Activated CD4-positive, alpha-beta T cell treated with anti-CD3 and anti-CD28 coated beads for 48 hours (primary cell): ENCODE data around the gene DYSF.

Experiments used
- DNase-seq: peaks from one replicate; pipeline ENCODE4 v3.0.0-alpha.2; 2020

DYSF gene

DNA sequence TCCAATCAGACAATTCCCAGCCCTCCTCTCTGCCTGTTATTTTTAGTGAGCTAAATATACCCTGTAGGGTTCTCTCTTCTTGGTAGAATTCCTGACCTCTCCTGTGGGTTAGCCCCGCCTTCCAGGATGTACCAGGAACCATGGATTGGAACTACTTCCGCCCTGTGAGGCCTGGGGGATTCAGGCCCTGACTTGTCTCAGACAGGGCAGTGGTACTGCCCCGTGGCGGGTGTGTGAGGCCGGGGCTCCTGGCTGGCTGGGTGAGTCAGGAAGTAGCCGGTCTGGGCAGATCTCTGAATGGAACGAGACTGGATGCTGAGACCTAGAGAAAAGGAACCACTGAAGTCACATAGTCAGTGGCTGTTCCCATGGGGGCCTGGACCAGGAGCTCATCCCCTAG is 50.5 kb downstream of the DYSF start:
- DNase-seq, result no peak

DNA sequence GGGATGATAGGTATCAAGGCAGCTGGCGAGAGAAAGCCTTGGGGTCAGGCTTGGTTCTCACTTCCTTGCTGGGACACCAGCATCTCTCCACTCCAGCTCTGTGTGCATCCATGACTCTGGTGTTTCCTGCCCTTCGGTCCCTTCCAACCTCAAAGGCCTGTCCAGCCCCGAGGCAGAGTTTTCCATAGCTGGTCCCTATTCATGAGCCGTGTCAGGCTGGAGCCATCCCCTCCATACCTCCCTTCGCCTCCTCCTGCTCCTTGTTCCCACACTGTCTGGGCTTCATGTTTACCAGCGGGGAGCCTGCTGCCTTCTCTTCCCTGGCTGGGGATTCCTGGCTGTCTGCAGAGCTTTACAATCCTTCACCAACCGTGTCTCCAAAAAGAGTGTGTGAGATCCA is 51.2 kb downstream of the DYSF start:
- no peak for DNase-seq

- no peak for DNase-seq
Measured at GRCh38 chr2:71505086-71505769, 51.9 kb downstream of the DYSF start.

GRCh38 chr2:71505770-71506140 is 52.4 kb downstream of the DYSF start:
- no peak for DNase-seq

GRCh38 chr2:71506222-71507153 is 53.1 kb downstream of the DYSF start:
- no peak for DNase-seq

- no peak for DNase-seq
Measured at GRCh38 chr2:71507476-71507875, 54.1 kb downstream of the DYSF start.

- DNase-seq, result peak; percentile 83
Measured at GRCh38 chr2:71510196-71510807, 56.9 kb downstream of the DYSF start.

DNA sequence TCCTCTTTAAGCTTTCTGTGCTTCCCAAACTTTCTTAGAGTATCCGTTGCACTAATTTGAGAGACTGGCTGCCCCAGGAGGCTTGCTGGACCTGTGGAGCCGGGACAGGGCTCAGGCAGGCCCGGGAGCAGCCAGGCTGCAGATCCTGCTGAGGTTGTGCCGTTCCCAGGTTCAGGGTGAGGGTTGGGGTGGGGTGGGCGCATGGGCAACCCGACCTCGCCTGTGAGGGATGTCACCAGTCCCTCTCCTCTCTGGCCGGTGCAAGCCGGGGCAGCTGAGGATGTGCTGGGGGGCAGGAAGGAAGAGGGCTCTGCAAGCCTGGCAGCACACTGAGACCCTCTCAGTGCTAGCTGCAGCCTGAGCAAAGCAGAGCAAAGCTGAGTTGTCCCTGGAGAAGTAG is 57.6 kb downstream of the DYSF start:
- no peak for DNase-seq

GRCh38 chr2:71511776-71512175 is 58.4 kb downstream of the DYSF start:
- no peak for DNase-seq

DNA sequence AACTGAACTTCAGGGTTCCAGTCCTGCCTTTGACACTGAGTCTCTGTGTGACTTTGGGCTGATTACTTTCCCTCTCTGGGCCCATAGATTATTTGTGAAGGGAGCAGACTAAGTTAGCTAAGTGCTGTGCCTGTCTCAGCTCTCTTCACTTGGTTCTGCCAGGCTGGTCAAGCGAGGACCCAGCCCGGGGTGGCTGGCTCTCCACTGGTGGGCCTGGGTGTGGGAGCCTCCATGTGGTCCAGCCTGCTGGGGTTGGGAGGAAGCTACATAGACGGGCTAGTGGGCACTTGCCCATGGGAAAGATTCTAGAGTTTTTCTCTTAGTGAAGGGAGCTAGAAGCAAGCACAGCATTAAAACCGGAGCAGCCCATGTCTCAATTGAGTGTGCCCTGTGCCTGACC is 59.0 kb downstream of the DYSF start:
- no peak for DNase-seq

- no peak for DNase-seq
Measured at GRCh38 chr2:71513096-71513495, 59.7 kb downstream of the DYSF start.

DNA sequence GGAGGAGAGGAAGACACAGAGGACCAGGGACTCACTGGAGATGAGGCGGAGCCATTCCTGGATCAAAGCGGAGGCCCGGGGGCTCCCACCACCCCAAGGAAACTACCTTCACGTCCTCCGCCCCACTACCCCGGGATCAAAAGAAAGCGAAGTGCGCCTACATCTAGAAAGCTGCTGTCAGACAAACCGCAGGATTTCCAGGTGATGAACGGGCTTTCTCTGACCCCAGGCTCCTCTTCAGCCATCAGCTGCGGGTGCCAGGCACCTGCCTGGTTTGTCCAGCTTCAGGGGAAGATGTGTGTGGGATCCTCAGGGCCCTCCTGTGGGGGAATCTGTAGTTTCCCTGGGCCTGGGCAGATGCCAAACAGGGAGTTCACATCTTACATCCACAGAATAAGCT is 60.4 kb downstream of the DYSF start:
- DNase-seq, result no peak

GRCh38 chr2:71516253-71516888 is 63.0 kb downstream of the DYSF start:
- no peak for DNase-seq

DNA sequence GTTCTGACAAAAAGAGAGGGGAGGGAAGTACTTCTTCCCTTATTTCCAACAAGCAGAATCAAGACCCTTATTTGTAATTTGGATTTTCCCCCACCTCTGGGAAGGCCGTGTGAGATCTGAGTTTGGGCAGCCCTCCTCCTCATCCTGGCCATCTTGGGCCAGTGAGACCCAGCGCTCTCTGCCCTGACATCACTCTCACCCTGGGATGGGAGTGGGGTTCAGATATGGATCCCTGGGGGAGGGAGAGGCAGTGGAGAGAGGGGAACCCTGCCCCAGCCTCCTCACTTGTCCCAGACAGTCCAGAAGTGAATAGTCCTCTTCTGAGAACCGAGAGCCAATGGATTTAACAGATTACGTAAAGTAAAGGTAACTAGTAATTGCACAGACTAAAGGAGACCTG is 64.5 kb downstream of the DYSF start:
- DNase-seq, result no peak

- DNase-seq, result no peak
Measured at GRCh38 chr2:71521436-71521950, 68.1 kb downstream of the DYSF start.

GRCh38 chr2:71524476-71524875 is 71.1 kb downstream of the DYSF start:
- no peak for DNase-seq

- DNase-seq, result no peak
Measured at GRCh38 chr2:71526141-71526540, 72.8 kb downstream of the DYSF start.

- DNase-seq, result no peak
Measured at GRCh38 chr2:71526975-71527374, 73.6 kb downstream of the DYSF start.

GRCh38 chr2:71528131-71528591 is 74.8 kb downstream of the DYSF start:
- DNase-seq, result no peak

- DNase-seq, result no peak
Measured at GRCh38 chr2:71528749-71529148, 75.4 kb downstream of the DYSF start.

GRCh38 chr2:71530211-71530610 is 76.8 kb downstream of the DYSF start:
- DNase-seq, result no peak

DNA sequence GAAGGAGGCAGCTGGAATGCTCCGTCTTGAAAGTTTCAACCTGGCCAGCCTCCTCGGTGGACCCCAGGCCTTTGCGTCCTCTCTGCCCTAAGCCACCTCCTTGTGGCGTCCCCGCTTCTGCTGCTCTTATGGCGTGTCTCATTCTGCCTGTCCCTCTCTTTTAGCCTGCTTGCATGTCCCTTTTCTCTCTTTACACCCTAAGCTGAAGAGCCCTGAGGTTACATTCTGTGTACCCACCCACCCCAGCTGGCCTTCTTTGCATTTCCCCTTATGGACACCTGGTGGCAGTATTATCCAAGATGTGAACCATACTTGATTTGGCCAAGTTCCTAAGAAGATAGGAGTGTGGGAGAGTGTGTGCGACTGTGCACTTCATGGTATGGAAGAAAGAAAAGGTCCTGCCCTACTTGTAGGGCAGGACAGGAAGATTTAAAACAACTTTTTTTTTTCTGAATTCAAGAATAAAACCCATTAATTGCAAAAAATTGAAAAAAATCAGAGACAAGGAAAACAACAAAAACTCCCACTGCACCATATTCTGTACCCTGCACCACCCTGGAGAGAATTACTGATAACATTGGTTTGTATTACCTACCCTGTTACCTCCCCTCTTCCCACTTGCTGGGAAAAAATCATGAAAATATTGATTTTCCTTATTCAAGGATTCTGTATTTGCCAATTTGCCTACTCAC is 77.4 kb downstream of the DYSF start:
- DNase-seq, result peak; percentile 36
